ENCODE data around the gene VEGFC.

VEGFC gene

GRCh38 chr4:176795441-176795840 is 2.7 kb upstream of the VEGFC start:
- no peak for DNase-seq

GRCh38 chr4:176794651-176795050 is 1.9 kb upstream of the VEGFC start:
- DNase-seq = no peak

DNA sequence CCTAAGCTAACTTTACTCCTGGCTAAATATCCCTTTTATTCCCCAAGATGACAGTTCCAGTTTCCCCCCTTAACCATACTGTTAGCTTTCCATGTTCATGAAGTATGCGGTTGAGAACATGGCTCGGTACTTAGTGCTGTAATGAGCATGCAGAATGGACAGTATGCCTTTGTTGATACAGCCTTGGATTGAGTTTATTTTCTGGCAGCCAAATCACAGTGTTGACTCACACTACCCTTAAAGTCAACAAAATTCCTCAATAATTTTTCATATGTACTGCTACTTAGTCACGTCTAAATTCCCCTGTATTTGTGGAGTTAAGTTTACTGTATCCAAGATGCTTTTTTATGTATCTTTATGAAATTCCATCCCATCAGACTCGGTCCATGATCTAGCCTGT is 1.4 kb upstream of the VEGFC start:
- no peak for DNase-seq

- DNase-seq = no peak
Measured at GRCh38 chr4:176793060-176793605, 411 bp upstream of the VEGFC start.

DNA sequence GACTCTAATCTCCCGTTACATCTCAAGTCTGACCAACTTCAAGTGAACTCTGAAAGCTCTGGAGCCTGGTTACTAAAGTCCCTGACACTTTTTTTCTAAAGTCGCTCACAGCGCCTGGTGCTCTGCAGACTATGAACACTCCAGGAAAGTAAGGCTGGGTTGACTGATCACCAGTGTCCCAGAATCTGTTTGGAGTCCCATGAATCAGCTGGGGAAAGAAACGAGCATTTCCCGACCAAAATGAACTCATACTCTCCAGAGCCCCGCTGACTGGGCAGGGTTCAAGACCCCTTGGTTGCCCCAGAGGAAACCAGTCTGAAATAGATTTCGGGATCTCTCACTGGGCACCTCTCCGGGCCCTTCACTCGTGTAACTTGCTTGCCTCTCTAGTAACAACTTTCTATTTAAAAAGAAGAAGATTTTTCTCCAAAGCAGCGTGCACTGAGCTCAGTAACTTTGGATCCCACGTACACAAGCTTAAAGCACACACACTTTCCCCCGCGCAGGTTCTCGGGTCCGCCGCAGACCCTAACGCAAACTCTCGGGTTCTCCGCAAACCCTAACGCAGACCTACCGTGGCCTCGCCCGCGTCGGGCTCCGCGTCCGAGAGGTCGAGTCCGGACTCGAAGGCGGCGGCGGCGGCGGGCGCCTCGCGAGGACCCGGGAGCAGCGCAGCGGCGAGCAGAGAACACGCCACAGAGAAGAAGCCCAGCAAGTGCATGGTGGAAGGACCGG is 964 bp downstream of the VEGFC start:
- DNase-seq = no peak

- DNase-seq = no peak
Measured at GRCh38 chr4:176790398-176790797, 2.3 kb downstream of the VEGFC start.

DNA sequence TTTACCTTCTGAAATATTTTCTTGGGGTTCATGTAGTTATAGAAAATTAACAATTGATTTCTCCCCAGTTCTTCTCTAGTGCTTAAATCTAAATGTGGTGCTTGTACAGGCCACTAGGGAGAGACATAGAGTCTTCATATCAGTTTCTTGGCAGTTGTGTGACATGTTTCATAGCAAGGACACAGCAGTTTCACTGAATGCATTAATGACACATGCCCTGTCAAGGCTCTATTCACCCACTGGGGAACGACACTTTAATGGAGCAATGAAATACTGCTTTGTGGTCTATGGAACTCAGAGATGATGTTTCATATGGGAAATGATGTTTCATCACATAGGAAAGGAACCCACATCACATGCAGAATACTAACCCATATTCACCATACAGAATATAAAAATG is 2.8 kb downstream of the VEGFC start:
- peak; percentile 74 for DNase-seq

DNA sequence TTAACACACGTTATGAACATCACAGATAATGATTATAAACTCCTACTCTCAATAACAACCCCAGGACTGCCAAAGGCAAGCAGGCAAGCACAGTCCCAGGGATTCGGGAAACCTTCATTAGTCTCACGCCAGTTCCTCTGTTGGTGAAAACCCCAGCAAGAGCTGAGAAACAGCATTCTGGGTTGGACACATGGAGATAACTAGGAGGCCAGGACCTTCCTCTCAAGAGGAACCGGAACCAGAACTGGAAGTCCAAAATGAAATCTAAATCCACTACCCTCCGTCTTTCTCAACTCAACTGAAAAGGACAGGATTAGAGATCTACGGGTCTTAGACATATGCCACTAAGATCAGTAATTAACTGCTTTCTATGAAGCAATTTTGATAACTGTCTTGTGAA is 3.8 kb downstream of the VEGFC start:
- DNase-seq = no peak

GRCh38 chr4:176788248-176788647 is 4.5 kb downstream of the VEGFC start:
- DNase-seq = no peak

DNA sequence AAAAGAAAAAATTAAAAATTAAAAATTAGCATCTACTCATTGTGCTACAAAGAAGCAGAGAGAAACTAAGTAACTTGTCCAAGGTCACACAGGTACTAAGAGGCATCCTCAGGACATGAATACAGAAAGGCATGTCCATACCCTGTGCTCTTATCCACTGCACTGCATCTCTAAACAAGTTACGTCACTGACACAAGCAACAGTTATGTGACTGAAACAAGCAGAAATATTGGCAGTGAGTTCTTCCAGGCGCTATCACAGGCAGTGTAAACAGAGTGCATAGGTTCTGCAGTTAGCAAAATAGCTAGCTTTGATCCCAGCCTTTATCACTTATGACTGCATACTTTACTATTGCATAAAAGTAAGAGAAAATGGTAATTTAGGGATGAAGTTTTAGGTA is 7.9 kb downstream of the VEGFC start:
- no peak for DNase-seq

GRCh38 chr4:176782794-176783193 is 9.9 kb downstream of the VEGFC start:
- no peak for DNase-seq

DNA sequence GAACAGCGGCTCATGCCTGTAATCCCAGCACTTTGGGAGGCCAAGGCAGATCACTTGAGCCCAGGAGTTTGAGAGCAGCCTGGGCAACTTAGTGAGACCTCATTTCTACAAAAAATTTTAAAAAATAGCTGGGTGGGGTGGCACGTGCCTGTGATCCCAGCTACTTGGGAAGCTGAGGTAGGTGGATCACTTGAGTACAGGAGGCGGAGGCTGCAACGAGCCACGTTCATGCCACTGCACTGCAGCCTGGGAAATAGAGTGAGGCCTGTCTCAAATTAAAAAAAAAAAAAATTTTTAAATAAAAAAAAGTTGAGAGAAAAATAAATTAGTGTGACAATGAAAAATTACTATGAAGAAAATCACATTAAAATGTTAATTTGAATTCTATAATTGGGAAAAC is 10.5 kb downstream of the VEGFC start:
- no peak for DNase-seq

GRCh38 chr4:176781739-176782100 is 11.0 kb downstream of the VEGFC start:
- DNase-seq = no peak

- no peak for DNase-seq
Measured at GRCh38 chr4:176780995-176781738, 11.6 kb downstream of the VEGFC start.

DNA sequence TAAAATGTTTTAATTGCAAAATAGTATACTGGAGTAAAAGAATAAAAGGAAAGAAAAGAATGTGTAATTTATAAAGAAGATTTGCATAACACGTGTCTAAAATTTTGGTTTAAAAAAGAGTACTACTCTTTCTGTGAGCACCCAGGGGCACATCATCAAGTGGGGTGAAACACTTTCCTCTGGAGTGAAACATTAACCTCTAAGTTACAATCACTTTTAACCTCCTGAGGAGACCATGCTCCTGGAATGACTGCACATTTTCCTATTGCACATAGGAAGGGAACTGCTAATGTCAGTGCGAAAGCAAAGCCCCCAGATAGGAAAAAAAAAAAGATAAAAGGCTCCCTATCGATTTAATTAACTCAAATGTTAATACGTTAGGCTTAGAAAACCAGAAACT is 13.3 kb downstream of the VEGFC start:
- DNase-seq = no peak

- DNase-seq = no peak
Measured at GRCh38 chr4:176778491-176778890, 14.2 kb downstream of the VEGFC start.

DNA sequence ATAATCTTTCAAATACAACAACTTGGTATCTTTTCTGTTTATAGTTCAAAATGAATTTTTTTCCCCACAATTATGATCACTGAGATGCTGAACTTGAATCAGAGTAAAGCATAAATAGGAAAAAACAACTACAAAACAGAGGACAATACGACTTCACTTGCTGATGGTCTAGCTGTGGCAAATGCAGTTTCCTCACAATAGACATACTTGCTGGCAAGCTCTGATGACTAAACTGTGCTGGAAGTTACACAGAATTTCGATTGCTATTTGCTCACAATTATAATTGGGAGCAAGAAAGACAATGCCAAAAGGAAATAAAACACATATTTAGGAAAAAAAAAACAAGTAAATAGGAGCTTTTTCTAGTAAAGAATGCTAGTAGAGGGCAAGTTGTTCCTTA is 14.7 kb downstream of the VEGFC start:
- no peak for DNase-seq

DNA sequence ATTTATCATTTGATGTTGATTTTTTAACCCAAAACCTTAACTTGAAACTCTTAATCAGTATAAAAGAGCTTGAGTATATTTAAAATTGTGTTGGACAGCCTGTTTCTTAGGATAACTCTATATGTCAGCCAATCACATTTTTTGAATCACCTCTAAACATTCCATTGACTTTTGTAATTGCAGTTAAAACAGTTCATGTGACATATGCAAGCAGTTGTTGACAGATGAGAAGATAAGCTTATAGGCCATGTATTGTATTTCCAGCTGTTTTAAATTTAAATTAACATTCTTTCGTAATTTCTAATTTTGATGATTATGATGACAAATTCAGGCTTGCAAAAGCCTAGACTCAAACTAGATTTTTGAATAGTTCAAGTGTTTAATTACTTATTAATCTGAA is 17.4 kb downstream of the VEGFC start:
- DNase-seq = no peak

DNA sequence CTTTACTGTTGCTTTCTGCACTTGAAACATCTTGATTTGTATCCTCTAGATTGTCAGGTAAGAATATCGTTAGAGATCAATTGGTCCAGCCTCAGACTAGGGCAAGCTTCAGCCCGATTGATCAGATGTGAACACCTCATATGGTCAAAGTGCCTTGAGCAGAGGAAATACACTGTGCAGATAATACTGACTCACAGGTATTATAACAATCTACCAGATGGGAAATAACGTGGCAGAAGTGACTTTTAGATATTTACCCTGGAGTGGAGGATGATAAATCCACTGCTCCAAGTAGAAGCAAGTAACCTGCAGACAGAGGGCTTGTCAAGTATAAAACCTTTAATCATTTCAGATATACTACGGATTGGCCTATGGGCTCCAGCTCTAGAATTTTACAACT is 17.9 kb downstream of the VEGFC start:
- DNase-seq = no peak

- DNase-seq = no peak
Measured at GRCh38 chr4:176769514-176769913, 23.2 kb downstream of the VEGFC start.

GRCh38 chr4:176767183-176767582 is 25.5 kb downstream of the VEGFC start:
- DNase-seq = no peak

DNA sequence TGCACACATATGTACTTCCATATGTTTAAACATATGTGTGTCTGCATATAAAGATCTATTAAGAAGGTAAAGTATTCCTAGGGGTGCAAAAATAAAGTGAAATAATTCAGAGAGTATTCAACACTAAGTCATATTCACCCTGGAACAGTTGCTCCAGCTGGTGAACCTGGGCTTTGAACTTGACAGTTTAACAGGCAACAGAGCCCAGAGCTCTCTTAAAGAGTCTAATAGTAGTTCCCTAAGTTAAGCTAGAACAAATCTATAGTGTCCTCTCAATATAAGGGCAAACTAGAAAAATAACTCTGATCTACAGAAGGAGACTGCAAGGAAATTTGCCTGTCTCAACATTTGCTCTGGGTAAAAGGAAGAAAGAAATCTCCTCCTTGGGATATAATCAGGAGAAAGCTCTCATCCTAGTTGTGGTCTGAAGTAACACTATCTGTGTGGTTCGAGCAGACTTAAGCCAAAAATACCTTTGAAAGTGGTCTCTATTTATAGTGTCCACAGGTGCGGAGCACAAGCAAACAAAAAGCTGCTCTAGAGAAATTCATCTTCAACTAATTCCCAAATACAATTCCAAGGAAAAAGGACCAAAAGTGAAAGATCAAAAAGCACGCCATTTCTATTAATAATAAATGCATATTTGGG is 29.9 kb downstream of the VEGFC start:
- DNase-seq = no peak

GRCh38 chr4:176761872-176762271 is 30.9 kb downstream of the VEGFC start:
- no peak for DNase-seq

DNA sequence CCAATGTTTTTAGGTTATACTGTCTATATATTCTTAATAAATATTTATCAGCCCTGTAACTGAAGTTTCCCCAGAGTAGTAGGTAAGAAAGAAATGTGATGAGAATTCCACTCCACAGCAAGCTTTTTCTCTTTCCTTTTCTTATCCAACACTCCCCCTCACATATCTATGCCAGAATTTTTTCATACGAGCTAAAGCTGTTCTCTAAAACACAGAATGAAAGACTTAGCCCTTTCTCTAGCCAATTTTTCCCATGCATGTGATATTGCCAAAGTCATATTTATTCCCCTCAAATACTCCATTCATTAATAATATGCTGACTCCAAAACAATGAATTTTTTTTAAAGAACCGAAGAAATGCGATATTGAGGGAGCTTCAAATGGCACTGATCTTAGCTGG is 32.3 kb downstream of the VEGFC start:
- no peak for DNase-seq
